Neuronal stem cell (in vitro differentiated cells): Measurements from ENCODE around the gene ZAP70.

Source experiments
- DNase-seq: peaks from one replicate; pipeline ENCODE4 v3.0.0-alpha.2; 2013; ENCODE audit warnings: low spot score
- H2AFZ ChIP-seq: one replicate; pipeline ENCODE4 v1.6.1; 2013; ENCODE audit warnings: mild to moderate bottlenecking, low read length, inconsistent platforms
- H2AK5ac ChIP-seq: 2 replicates; pipeline ENCODE4 v1.6.1; 2013; ENCODE audit warnings: low read depth, mild to moderate bottlenecking, inconsistent platforms, low read length, moderate library complexity, mixed read lengths
- H2BK120ac ChIP-seq: 2 replicates; pipeline ENCODE4 v1.6.1; 2013; ENCODE audit warnings: low read depth, mild to moderate bottlenecking, inconsistent platforms, low read length, moderate library complexity, mixed read lengths
- H2BK12ac ChIP-seq: one replicate; pipeline ENCODE4 v1.6.1; 2013; ENCODE audit warnings: low read length, inconsistent platforms
- H2BK15ac ChIP-seq: 2 replicates; pipeline ENCODE4 v1.6.1; 2013; ENCODE audit warnings: mild to moderate bottlenecking, low read length, inconsistent platforms, mixed read lengths
- H2BK5ac ChIP-seq: one replicate; pipeline ENCODE4 v1.6.1; 2013; ENCODE audit warnings: inconsistent platforms, mild to moderate bottlenecking, low read length, moderate library complexity
- H3K14ac ChIP-seq: one replicate; pipeline ENCODE4 v1.6.1; 2013; ENCODE audit warnings: low read length, inconsistent platforms
- H3K18ac ChIP-seq: 2 replicates; pipeline ENCODE4 v1.6.1; 2013; ENCODE audit warnings: low read length, inconsistent platforms
- H3K23ac ChIP-seq: 2 replicates; pipeline ENCODE4 v1.6.1; 2013; ENCODE audit warnings: low read depth, mild to moderate bottlenecking, mixed read lengths, low read length, inconsistent platforms; ENCODE audit not compliant: poor library complexity
- H3K27ac ChIP-seq: replicated peaks from 3 replicates; pipeline ENCODE4 v1.5.1; 2013; ENCODE audit warnings: low read length, inconsistent platforms
- H3K27me3 ChIP-seq, 3 experiments: 2 replicates each; pipeline ENCODE4 v1.6.1; 2013; ENCODE audit warnings: low read length in 3 of 3, mild to moderate bottlenecking in 2 of 3, inconsistent platforms in 1 of 3, low read depth in 1 of 3, mixed read lengths in 1 of 3, moderate library complexity in 1 of 3; ENCODE audit not compliant: control insufficient read depth in 3 of 3, insufficient read depth in 3 of 3
- H3K36me3 ChIP-seq, 2 donors: replicated peaks in 1 of 2; 2 replicates each; pipeline ENCODE4 v1.6.1; 2013; ENCODE audit warnings: low read length in 2 of 2; ENCODE audit not compliant: control insufficient read depth in 2 of 2, insufficient read depth in 2 of 2
- H3K4ac ChIP-seq: 2 replicates; pipeline ENCODE4 v1.6.1; 2013; ENCODE audit warnings: inconsistent platforms, mild to moderate bottlenecking, low read length, moderate library complexity
- H3K4me1 ChIP-seq, 2 donors: 1 replicate in 1 of 2; 2 replicates in 1 of 2; pipeline ENCODE4 v1.6.1; 2013; ENCODE audit warnings: low read length in 2 of 2, low read depth in 1 of 2; ENCODE audit not compliant: control insufficient read depth in 2 of 2, insufficient read depth in 1 of 2
- H3K4me2 ChIP-seq: one replicate; pipeline ENCODE4 v1.6.1; 2013; ENCODE audit warnings: mild to moderate bottlenecking, low read length, inconsistent platforms; ENCODE audit not compliant: insufficient read depth, poor library complexity, severe bottlenecking
- H3K4me3 ChIP-seq, 2 donors: 2 replicates each; pipeline ENCODE4 v1.5.1; 2013; ENCODE audit warnings: low read length in 2 of 2, mild to moderate bottlenecking in 2 of 2, inconsistent platforms in 1 of 2, moderate library complexity in 1 of 2
- H3K79me1 ChIP-seq: one replicate; pipeline ENCODE4 v1.6.1; 2013; ENCODE audit warnings: low read depth, mild to moderate bottlenecking, inconsistent platforms, low read length, moderate library complexity
- H3K9ac ChIP-seq: one replicate; pipeline ENCODE4 v1.6.1; 2013; ENCODE audit warnings: mild to moderate bottlenecking, low read depth, low read length, inconsistent platforms; ENCODE audit not compliant: poor library complexity
- H3K9me3 ChIP-seq, 2 donors: replicated peaks in 1 of 2; 2 replicates each; pipeline versions ENCODE3 to v1.6.1; 2013; ENCODE audit warnings: low read length in 2 of 2, mild to moderate bottlenecking in 2 of 2, inconsistent platforms in 1 of 2, low read depth in 1 of 2, mixed read lengths in 1 of 2, moderate library complexity in 1 of 2; ENCODE audit not compliant: control insufficient read depth in 2 of 2, insufficient read depth in 1 of 2
- H4K8ac ChIP-seq: one replicate; pipeline ENCODE4 v1.6.1; 2013; ENCODE audit warnings: low read depth, mild to moderate bottlenecking, inconsistent platforms, low read length, moderate library complexity
- H4K91ac ChIP-seq: one replicate; pipeline ENCODE4 v1.6.1; 2013; ENCODE audit warnings: low read length, low read depth, mild to moderate bottlenecking, inconsistent platforms; ENCODE audit not compliant: poor library complexity
- WGBS, 2 donors: extraction: QIAGEN DNeasy Blood & Tissue Kit; methylation state at CpG; one replicate each; pipeline ENCODE4 v1.1.7; 2013; ENCODE audit warnings: missing lambda C conversion rate in 2 of 2, mixed read lengths in 1 of 2; ENCODE audit not compliant: insufficient read length in 2 of 2, insufficient replicate concordance in 1 of 2; ENCODE audit errors: extremely low coverage in 2 of 2; 5-methylcytosine and 5-hydroxymethylcytosine counted together

The ZAP70 gene

DNA sequence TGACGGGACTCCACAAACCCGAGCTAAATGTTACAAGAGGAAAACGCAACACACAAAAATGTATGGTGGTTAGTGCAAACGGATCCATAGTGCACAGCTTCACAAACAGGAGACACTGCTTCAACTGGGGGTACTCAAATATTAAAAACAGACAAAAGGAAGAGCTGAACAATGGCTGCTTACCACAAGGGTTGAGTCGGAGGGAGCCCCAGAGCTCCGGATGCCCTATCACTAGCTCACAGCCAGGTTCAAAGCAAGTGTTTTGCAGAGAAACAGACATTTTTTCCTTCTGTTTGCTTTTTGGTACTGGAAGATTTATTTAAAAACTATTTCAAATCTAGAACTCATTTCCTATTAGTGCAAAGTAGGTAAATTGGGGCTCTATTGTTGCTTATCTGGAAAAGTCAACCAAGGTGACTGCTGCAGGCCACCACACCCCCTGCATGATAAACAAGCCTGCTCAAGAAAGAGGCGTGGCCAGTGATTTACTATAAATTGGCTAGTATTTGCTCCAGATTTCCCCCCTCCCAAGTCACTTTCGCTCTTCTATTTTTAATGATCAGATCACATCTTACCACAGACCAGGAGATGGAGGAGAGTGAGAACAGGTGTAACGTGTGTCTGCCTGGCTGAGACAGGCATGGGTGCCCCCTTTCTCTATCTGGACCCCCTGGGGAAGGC, 46.5 kb downstream of the ZAP70 start:
- Histone ChIP-seq H3K79me1 (peaks cover 4% of the 10 kb centered on the region), H3K4me3 (no peak overlapping the region), H2AK5ac (no peak overlapping the region), H3K9ac (no peak overlapping the region), H3K9me3 (no peaks in the 10 kb centered on the region), H3K23ac (no peak overlapping the region), H2BK12ac (no peak overlapping the region), H3K4me1 (peaks cover 0 to 1% of the 10 kb centered on the region in 2 donors), H3K4ac (no peak overlapping the region), H2BK5ac (no peak overlapping the region), H3K4me2 (no peak overlapping the region), H4K8ac (no peak overlapping the region), H3K18ac (no peak overlapping the region), H3K14ac (no peak overlapping the region), H2BK120ac (no peak overlapping the region), H4K91ac (no peak overlapping the region), H3K27me3 (no peaks in the 10 kb centered on the region), H2BK15ac (no peak overlapping the region), H3K36me3 (peaks cover 30 to 96% of the 10 kb centered on the region in 2 donors), H2AFZ (no peak overlapping the region), H3K27ac (no peak overlapping the region)
- no CpG with 5 or more reads among the region's 9 CpGs for WGBS, 2 donors
- DNase-seq = no peak

DNA sequence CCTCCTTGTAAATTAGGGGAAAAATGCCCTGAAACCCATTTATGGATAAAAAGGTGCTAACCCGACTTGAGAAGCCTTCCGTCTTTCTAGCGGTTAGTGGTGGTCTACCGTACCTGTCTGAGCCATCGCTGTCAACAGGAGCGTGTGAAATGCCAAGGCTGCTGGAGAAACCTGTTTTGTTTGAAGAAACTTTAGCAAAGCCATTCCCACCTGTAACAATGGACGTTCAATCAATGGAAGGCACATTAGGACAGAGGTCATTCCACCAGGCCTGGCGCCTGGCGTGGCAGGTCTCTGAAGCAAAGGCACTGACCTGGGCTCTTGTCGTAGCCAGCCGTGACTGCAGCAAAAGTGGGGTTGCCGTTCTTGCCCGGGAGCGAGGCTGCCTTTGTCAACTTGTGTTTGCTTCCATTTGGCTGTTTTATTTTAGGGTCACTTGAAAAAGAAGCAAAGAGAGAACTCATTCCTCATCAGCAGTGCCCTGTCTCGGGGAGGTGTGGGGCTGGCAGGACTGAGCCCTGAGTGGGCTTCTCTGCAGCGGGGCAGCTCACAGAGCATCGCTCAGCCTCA, 47.2 kb downstream of the ZAP70 start:
- Histone ChIP-seq H3K14ac (no peak overlapping the region), H3K4me3 (no peak overlapping the region), H2BK5ac (no peak overlapping the region), H3K4me1 (peaks cover 0 to 1% of the 10 kb centered on the region in 2 donors), H3K9me3 (no peaks in the 10 kb centered on the region), H3K4me2 (no peak overlapping the region), H2BK120ac (no peak overlapping the region), H2BK15ac (no peak overlapping the region), H3K27ac (no peak overlapping the region), H3K23ac (no peak overlapping the region), H3K9ac (no peak overlapping the region), H3K79me1 (peaks cover 4% of the 10 kb centered on the region), H2AK5ac (no peak overlapping the region), H3K18ac (no peak overlapping the region), H3K27me3 (no peaks in the 10 kb centered on the region), H4K91ac (no peak overlapping the region), H2BK12ac (no peak overlapping the region), H3K36me3 (peaks cover 31 to 96% of the 10 kb centered on the region in 2 donors), H3K4ac (no peak overlapping the region), H4K8ac (no peak overlapping the region), H2AFZ (no peak overlapping the region)
- DNase-seq = no peak
- no CpG with 5 or more reads among the region's 17 CpGs for WGBS, 2 donors

DNA sequence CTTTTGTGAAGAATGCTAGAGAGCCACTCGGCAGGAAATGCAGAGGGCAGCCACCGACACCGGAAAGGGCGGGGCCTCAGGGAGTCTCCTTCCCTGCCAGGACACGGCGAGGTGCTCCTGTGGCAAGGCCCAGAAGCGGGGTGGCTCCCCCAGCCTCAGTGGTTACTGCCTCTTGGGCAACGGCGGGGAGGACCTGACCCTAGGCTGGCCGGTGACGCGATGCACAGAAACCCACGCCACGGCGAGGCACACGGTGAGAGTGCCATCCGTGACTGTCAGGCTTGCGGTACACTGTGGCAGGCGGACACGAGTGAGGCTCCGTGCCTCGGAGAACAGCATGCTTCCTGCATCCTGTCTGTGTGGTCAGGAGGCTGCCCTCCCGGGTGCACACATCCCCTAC, 47.8 kb downstream of the ZAP70 start:
- Histone ChIP-seq H4K8ac (no peak overlapping the region), H2BK12ac (no peak overlapping the region), H2AK5ac (no peak overlapping the region), H3K14ac (no peak overlapping the region), H2BK5ac (no peak overlapping the region), H3K9me3 (no peaks in the 10 kb centered on the region), H3K27ac (no peak overlapping the region), H3K4me1 (peaks cover 0 to 1% of the 10 kb centered on the region in 2 donors), H3K4me2 (no peak overlapping the region), H3K23ac (peak overlapping the region; percentile 95), H3K4ac (peak overlapping the region; percentile 57), H3K36me3 (peaks cover 35 to 96% of the 10 kb centered on the region in 2 donors), H3K79me1 (peaks cover 4% of the 10 kb centered on the region), H3K9ac (peak overlapping the region; percentile 64), H2BK120ac (peak overlapping the region; percentile 26), H2AFZ (no peak overlapping the region), H2BK15ac (no peak overlapping the region), H3K27me3 (no peaks in the 10 kb centered on the region), H4K91ac (no peak overlapping the region), H3K18ac (peak overlapping the region; percentile 18), H3K4me3 (no peak overlapping the region)
- DNase-seq = no peak
- no CpG with 5 or more reads among the region's 23 CpGs for WGBS, 2 donors

DNA sequence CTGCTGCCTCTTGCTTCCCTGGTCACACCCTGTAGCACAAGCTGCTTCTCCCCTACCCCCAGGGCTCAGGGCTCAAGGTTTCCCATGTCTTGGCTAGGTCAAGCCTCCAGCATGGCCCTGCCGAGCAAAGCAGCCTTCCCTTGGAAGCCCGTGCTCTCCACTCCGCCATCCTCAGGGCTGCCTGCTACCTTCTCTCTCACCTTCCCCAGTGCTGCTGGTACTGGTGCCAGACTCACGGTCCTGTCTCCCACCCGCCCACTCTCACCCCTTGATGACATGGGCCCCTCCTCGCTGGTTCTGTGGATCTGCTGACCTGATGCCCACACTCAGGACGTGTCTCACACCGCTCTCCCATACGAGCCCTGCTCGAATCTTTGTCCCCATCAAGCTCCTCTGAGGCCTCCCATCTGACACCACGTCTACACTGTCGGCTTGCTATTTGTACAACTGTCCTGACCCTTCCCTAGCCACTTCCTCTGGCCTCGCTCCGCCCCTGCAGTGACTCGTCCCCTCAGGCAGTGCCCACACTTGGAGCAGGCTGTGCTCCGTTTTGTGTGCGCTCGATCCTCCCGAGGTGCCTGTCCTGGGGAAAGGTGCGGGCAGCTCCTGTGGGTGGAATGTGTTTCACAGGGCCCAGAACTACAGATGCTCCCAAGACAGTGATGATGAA, 49.9 kb downstream of the ZAP70 start:
- no peak overlapping the region for H4K8ac ChIP-seq
- H2BK15ac ChIP-seq = no peak overlapping the region
- H3K4ac ChIP-seq = no peak overlapping the region
- H2BK5ac ChIP-seq = no peak overlapping the region
- H3K4me1 ChIP-seq = peaks cover 0 to 1% of the 10 kb centered on the region in 2 donors
- no CpG with 5 or more reads among the region's 20 CpGs for WGBS, 2 donors
- H3K18ac ChIP-seq = peak overlapping the region; percentile 27
- no peak overlapping the region for H3K27ac ChIP-seq
- no peak for DNase-seq
- no peak overlapping the region for H3K4me2 ChIP-seq
- peaks cover 4% of the 10 kb centered on the region for H3K79me1 ChIP-seq
- H2BK120ac ChIP-seq = no peak overlapping the region
- no peak overlapping the region for H2BK12ac ChIP-seq
- H4K91ac ChIP-seq = no peak overlapping the region
- no peaks in the 10 kb centered on the region for H3K27me3 ChIP-seq
- peak overlapping the region; percentile 63 for H3K14ac ChIP-seq
- H2AK5ac ChIP-seq = no peak overlapping the region
- no peak overlapping the region for H2AFZ ChIP-seq
- peaks cover 30 to 90% of the 10 kb centered on the region in 2 donors for H3K36me3 ChIP-seq
- H3K4me3 ChIP-seq = no peak overlapping the region
- H3K9me3 ChIP-seq = no peaks in the 10 kb centered on the region
- H3K23ac ChIP-seq = peak overlapping the region; percentile 67
- H3K9ac ChIP-seq = no peak overlapping the region
